Posterior cingulate gyrus (tissue), 11 donors: Measurements from ENCODE around the gene HUWE1.
A peak's percentile ranks its signal among the peaks of the same experiment; 100 is the strongest.

Experiments used
- DNase-seq, 10 donors: peaks; one replicate each; pipeline versions ENCODE4 v3.0.0 to v3.0.0-alpha.2; 2020 to 2021; ENCODE audit warnings: mixed read lengths in 3 of 10
- intact Hi-C: fragments of 100-400 bp; cut with DNase I; formaldehyde crosslinking; loops from one replicate; pipeline ENCODE4 v1.15.1; 2023

Gene HUWE1

DNA sequence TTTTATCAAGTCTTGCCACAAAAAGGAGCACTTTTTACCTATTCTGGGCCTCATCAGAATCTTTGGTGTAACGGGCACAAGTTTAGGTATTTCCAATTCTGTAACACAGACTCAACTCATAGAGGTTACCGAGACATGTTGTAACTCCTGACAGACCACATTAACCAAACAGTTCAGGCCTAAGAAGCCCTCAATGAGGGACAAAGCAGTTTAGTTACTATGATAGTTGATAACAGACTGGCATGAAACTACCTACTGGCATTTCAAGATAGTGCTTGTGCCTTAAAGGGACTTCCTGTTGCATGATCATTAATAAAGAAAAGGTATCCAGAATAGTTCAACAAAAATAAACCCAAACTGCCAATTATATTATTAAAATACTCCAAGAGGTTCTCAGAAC is 64.1 kb downstream of the HUWE1 start:
- DNase-seq: no peak
- intact Hi-C loops: no loop called here

DNA sequence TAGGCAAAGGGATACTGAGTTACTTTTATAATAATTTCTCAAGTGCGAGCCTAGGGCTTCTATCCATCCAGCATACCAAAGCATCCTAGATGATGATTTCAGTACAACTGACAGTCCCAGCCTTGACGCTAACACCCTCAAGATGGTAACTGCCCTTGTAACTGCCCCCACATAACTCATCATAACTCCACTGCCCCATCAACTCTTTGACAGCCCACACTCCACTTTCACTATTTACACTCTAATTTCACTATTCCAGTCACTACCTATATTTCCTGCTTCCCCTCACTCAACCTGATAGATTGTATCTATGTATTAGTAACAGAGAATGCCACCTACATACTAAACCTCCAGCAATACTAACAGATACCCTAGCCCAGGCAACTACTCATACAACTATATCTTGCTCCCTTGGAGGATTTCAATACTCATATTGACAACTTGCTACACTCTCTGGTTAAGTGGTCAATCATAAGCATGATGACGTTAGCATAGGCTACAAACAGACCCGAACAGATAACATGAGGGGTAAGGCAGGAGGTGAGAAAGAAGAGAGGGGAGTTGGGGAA is 65.0 kb downstream of the HUWE1 start:
- intact Hi-C loops: no loop called here
- DNase-seq: no peak

DNA sequence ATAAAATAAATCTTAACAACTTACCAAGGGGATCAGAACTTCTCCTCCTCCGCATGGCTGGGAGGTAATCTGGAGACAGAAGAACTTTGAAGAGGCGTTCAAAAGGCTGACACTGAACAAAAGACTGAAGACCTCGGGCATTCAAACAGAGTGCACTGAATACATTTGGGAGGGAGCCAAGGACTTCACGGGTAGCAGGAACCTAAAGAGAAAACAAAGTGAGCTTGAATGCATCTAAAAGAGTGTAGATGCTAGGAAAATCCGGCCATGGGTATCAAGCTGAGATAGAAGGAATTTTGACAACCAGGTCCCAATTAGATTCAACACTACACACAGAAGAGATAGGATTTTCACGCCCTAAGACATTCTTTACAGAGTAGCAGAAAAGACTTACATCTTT is 69.6 kb downstream of the HUWE1 start:
- no peak for DNase-seq
- intact Hi-C loops: no loop called here

DNA sequence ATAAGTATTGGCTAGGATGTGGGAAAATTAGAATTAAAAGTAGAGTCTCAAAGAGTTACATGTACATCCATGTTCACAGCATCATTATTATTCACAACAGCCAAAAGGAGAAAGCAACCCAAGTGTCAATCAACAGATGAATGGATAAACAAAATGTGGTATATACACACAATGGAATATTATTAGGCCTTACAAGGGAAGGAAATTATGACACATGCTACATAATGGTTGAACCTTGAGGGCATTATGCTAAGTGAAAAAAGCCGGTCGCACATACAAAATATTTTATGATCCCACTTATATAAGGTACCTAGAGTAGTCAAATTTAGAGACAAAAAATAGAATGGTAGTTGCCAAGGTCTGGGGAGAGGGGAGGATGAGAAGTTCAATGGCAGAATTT is 80.1 kb downstream of the HUWE1 start:
- intact Hi-C loops: no loop called here
- DNase-seq: no peak

DNA sequence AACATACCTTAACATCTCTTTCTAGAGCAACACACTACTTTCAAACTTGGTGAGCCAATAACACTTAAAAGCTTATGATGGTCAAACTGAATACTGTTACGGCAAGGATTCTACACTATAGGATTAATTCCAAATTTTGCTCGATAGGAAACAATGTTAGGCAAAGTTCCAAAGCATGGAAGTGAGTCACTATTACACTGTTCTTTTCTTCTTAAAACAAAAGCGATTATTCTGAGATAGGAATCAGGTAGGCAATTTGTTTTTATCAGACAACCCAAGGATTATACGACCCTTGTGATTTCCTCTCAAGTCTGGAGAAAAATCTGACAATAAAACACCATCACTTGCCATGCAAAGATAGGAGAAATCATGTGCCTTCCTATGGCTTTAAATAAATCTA is 81.5 kb downstream of the HUWE1 start:
- intact Hi-C loops: no loop called here

DNA sequence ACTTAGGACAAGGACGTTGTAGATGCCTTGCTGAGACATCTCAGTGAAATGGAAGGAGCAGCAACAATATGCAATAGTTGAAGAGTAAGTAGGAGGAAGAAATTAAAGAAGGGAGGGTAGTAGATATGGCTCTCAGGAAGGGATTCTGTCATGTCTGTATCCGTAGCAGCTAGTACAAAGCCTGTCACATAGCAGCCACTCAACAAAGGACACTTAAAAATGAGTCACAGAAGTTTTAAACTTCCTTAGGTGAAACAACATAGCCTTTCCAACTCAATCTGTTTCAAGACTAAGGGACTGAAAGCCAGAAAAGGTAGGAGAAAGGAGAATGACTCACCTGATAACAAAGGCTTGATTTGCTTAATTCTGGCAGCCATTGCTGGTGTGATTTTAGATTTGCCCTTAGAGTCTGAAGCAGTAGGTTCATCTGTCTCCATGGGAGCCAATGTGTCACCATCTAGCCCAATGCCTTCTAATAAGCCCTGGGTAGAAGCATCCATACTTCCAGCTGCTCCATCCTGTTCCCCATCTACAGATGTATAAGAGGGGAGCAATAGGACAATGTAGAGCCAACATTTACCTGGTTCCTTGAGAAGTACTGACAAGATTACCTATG is 86.6 kb downstream of the HUWE1 start:
- DNase-seq: no peak
- intact Hi-C loops: no loop called here

More for the DNA sequence above, 81.5 kb downstream of the HUWE1 start:
- no peak for DNase-seq

DNA sequence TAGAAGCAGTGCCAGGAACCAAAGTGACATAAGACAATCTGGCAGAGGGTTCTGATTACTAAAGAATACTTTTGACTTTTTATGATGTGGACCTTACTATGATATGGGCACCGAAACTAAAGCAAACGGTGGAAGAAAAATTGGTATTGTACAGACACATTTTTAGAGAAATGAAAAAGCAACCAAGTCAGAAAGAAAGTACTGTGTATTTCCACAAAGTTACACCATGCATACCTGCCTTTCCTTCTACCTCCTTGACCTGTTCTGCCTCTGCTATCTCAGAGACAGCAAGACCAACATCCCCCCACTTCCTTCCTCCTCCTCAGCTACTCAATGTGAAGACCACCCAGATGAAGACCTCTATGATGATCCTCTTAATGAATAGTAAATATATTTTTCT is 88.3 kb downstream of the HUWE1 start:
- DNase-seq: no peak
- intact Hi-C loops: no loop called here

DNA sequence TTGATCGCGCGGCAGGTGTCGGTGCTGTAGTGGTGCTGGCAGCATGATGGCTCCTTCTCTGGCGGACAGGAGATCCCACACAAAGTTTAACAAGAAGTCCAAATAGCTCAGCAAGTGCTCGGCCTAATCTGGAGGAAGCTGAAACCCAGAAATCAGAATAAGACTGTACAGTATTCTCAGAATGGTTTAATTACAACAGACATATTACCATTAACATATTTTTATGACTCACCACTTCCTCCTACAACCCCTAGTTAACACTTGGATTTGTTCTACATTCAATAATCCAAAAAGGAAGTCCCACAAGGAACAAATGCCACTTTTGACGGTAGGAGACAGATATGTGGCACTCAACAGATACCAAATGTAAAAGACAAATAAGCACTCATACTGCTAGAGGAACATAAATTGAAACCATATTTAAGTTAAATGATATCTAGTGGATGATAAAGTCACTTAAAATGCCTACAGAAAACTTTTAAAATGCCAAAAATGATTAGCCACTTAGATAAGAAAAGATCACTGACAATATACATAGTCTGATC is 91.2 kb downstream of the HUWE1 start:
- intact Hi-C loops: no loop called here
- no peak for DNase-seq

DNA sequence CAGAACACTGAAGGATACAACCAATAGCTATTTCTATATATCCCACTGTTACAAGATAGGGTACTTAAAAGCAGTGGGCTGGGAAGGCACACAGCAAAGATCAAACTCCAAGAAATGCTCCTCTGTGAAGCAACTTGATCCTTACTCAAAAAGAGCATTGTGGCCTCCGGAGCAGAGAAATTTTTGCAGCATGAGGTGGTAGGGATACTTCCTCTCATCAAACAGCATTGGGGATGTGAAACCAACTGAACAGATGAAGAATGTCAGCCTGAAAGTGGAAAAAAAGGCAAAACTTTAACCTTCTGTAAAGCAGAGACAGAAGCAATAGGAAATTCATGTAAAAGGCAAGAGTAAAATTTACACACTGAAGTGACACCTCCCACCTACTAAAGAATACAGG is 92.2 kb downstream of the HUWE1 start:
- DNase-seq: no peak
- intact Hi-C loops: no loop called here

DNA sequence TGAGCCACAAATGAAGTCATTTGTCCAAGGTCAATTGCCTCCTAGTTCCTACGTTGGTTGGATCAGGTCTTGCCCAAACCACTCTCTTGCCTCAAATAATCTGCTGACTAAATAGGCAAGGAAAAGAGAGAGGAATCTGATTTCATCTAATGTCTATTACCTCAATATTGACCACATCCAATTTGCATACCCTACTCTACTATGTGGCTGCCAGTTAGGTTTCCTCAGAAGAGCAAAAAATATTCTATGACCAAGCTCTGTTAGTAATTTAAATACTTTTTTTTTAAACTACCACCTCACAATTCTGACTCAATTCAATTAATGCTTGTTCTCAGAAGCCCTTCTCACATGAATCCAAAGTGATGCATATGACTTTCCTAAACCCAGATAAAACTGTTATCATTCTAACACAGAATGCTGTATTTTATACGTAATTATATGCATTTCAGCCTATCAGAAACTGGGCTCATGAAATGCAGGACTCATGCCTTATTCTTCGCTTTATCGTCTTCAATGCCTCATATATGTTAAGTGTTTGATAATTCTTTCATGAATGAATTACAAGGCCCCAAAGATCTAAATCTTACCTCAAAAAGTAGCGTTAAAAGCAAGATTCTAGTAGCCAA is 98.6 kb downstream of the HUWE1 start:
- DNase-seq: no peak
- intact Hi-C loops: no loop called here

DNA sequence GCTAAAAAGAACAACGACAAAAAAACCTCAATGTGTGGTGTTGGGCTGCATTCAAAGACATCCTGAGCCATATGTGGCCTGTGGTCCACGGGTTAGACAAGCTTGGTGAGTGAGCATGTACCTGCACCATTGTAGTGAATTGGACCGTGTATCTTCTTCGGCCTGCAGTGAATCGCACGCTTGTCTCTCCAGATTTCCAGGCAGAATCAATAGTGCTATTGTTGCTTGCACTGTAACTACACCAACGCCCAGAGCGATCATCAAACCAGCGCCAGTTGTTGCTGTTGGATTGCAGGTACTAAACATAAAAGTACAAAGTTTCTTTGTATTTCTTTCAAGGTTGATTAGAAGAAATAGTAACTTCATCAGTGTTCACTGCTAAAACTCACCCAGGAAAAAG is 101.6 kb downstream of the HUWE1 start:
- intact Hi-C loops: no loop called here
- DNase-seq: peak in 1 of 10 donors; percentile 15

DNA sequence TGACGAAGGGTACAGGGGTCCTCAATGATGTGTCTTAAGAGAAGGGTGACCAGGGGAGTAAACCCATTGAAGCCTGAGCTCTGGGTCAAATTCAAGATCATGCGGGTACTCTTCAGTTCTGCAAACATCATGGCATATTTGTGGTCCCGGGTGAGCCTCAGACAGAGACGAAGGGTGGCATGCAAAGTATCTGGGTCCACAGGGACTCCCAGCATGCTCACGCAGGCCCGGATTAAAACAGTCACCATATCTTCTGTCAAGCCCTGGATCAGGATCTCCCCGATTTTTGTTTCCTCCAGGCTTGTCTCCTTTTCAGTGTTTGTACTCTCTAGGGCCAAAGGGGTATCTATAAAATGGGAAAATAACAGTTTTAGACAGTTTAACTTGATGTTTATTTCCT is 102.9 kb downstream of the HUWE1 start:
- no peak for DNase-seq
- intact Hi-C loops: no loop called here

DNA sequence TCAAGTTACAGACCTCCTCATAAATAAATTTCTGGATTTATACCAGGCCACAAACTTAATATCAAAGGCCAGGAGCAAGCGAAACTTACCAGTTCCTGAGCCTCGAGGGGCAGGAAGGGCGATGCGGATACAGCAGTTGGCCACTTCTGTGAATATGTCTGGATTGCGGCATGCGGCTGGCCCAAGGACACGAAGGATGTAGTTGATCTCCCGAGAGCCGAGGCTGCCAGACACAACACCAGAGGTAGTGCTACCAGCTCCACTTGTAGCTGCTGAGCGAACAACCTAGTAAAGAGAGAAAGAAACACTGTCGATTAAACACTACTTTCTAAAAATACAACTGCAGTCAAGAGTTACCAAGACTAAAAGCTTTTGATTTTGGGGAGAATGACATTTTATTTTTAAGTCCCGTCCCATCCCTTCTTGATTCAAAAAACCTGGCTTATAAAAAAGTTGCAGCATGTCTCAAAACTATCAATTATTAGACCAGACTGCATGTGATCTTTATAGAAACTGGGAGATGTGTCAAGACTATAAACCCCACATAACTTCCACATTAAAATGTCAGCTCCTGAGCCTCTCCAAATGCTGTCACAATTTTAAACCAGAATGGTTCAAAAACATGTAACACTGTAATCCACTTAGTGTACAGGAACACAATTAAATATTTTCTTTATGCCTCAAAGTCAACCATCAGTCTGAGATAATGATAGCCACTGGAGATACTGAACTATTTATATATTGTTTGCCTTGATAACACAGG is 105.6 kb downstream of the HUWE1 start:
- DNase-seq: no peak
- intact Hi-C loops: no loop called here

DNA sequence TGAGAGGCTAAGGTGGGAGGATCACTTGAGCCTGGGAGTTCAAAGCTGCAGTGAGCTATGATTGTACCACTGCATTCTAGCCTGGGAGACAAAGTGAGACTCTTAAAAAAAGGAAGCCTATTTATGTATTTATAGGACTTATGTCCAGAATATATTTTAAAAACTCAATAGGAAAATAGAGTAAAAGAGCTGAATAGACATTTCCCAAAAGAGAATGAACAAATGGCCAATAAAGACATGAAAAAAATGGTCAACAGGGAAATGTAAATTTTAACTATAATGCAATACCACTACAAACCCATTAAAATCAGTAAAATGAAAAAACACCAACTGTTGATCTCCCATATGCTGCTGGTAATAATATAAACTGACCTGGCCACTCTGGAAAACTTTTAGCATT is 115.0 kb downstream of the HUWE1 start:
- no peak for DNase-seq
- intact Hi-C loops: no loop called here

DNA sequence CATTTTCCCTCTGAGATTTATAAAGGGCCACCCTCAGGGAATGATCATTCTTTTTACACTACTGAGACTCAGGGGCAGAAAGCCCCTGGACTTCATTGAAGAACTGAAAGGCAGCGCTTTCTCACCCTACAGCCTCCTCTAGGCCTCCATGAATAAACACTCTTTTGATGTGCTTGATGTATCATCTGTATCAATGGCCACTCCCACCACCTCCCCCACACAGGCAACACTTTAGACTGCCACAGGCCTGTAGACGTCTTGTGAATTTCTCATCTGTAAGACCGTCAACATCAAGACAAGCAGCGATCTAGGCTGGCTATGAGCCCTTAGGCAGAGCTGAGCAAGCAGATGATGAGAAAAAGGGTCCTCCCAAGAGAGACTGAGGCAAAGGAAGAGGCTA is 123.2 kb downstream of the HUWE1 start:
- no peak for DNase-seq
- intact Hi-C loops: no loop called here

DNA sequence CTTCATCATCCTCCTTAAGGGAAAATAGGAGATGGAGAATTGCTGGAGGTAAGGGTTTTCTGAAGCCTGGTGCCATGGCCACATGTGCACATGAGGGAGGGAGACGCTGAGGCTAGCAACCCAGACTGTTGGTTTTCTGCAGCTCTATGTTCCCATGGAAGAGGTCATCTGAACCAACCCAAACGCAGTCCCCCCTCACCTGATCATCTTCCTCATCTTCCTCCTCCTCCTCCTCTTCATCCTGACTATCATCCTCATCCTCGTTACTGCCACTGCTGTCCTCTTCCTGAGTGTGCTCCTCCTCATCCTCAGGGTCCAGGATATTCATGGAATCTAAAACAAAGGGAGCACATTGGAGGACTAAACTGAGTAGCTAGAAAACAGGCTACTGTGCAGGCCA is 124.6 kb downstream of the HUWE1 start:
- intact Hi-C loops: no loop called here
- no peak for DNase-seq

DNA sequence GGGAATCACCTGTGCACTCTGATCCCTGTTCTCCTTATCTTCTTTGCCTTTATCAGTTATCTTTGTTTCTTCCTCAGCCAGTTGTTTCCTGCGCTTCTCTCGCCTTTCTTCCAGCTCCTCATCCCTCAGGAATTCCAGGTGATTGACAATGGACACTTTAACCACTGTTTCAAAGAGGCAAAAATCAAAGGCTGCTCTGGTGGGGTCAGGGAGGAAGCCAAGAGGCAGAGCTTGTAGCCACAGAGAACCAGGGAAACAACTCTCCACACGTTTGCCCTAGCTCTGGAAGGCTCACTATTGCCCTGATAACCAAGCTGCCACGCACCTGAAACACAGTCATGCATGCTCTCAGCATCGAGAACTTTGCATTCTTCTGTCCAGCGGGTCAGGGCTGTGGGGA is 127.9 kb downstream of the HUWE1 start:
- intact Hi-C loops: no loop called here
- DNase-seq: no peak

DNA sequence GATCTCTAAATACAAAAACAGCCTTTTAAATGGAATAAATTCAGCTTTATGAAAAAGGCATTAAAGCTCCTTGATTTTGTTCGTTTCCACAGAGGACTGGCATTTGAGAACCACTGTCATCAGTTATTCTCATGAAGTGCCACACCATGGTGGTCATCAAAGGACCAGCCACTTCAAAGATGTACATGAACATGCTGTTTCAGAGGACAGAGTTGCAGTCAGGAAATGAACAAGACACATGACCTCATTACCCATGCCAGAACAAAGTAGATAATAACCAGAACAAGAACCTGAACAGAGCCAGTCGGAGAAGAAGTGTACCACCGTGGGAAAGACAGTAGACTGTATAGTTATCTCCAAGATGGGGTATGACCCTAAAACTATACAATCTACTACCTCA is 129.7 kb downstream of the HUWE1 start:
- DNase-seq: no peak
- intact Hi-C loops: no loop called here

DNA sequence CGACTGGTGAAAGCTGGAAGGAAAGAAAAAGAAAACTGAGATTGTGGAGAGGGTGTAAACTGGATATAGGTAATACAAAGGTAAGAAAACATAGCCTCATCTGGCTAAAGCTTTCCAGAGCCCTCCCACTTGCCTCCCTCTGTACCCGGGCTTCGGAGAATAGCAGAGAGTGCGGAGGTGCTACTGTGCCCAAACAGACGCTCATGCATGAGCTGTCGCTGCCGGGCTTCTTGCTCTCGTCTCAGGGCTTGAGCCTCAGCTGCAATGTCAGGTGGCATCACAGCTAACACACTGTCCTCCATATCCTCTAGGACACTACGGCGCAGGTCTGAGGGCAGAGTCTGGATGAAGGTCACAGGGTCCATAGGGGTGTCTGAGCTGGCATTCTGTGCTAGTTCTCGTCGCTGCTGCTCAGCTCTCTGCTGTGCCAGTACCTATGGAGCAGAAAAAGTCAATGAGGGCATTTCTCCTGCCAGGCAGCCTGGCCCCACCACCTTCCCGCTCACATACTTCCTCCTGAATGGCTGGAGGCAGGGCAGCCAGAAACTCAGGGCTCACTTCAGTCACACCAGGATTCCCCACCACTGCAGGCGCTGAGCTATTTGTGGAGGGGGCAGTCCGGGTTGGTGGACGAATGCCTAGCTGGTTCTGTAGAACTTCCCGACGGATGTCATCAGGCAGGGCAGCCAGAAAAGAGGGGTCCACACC is 135.6 kb downstream of the HUWE1 start:
- no peak for DNase-seq
- intact Hi-C loops: no loop called here

DNA sequence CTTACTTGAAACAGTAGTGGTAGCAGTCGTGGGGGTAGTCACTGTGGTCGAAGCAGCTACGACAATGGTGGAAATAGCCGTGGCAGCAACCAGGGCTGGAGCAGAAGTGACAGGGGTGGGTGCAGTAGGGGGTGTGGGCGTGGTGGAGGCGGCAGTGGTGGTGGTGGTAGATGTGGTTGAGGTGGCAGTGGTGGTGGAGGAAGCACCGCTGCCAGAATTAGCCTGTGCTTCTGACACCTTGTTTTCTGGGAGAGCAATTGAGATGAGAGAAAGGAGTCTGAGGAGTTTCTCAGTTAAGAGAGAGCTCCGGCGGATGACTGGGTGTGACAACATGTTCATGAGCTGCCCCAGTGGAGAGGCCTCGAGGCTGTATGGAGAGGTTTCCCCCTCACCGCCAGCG is 138.9 kb downstream of the HUWE1 start:
- intact Hi-C loops: no loop called here
- no peak for DNase-seq

DNA sequence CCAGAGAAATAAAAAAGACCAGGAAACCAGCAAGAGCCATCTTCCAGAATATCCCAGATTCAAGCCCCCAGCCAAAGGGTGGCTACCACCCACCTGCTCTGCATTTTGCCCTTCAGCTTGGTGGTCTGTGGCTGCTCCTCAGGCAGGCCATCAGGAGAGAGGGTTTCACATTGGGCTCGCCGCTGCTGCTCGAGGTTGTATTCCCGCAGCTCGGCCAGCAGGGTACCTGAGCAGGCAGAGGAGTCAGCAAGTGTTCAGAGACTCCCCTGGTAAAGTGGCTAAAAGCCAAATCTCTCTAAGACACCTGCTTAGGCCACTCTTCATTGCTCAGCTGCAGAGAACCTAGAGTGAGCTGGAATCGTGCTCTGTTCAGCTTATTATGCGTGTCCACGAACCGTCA is 141.6 kb downstream of the HUWE1 start:
- intact Hi-C loops: no loop called here

More for the DNA sequence above, 141.6 kb downstream of the HUWE1 start:
- DNase-seq: no peak
